HL-60 (cell line): Measurements from ENCODE around the gene IRGQ.

Experiments used
- CTCF ChIP-seq: IDR thresholded peaks from one replicate; pipeline ENCODE4 v1.5.1; 2011; ENCODE audit warnings: low read length, control low read depth, inconsistent platforms; ENCODE audit not compliant: insufficient read depth
- GABPA ChIP-seq: IDR thresholded peaks from 2 replicates; pipeline ENCODE4 v1.6.1; 2012; ENCODE audit warnings: low read depth
- POLR2AphosphoS5 ChIP-seq: IDR thresholded peaks from 2 replicates; pipeline ENCODE4 v1.6.1; 2012; ENCODE audit warnings: low read depth
- REST ChIP-seq: IDR thresholded peaks from 2 replicates; pipeline ENCODE4 v1.6.1; 2012; ENCODE audit warnings: low read depth; ENCODE audit not compliant: insufficient replicate concordance

GRCh38 chr19:43628646-43629326 lies 32.9 kb upstream of the IRGQ start:
- no peak for TF ChIP-seq GABPA
- no peak for TF ChIP-seq CTCF
- no peak for TF ChIP-seq REST
- TF ChIP-seq POLR2AphosphoS5: no peak
